MCF 10A (cell line): ENCODE measurements around the gene PSMD13. TPM values are rescaled to one million over a fixed set of nuclear protein-coding genes. Genes with fewer than 3 reads are reported as not detected.
"Not testable (repeated sequence)": the region's sequence is repeated elsewhere in the genome, so short reads cannot be mapped to it uniquely, and the experiment has no call there.

Source experiments
- BruUV-seq: library from RNA; stranded (reverse); fragments of 400-500 nt; replicated peaks from 2 replicates; lab custom pipeline; 2021; lab: Mats Ljungman, UMichigan
- CTCF ChIA-PET: fragments of 300-600 bp; sonication (Branson Sonifier 250); formaldehyde crosslinking; extraction: SDS; loops from one replicate; lab custom pipeline; 2021; ENCODE audit warnings: antibody characterized with exemption, inconsistent platforms; lab: Yijun Ruan, JAX
- POLR2A ChIA-PET: fragments of 300-600, 350-650 bp; sonication (Branson Sonifier 250); formaldehyde crosslinking; extraction: SDS; loops from one replicate; lab custom pipeline; 2020; ENCODE audit warnings: antibody characterized with exemption, inconsistent platforms; lab: Yijun Ruan, JAX
- DNase-seq: peaks from one replicate; pipeline ENCODE4 v3.0.0-alpha.2; 2018; ENCODE audit not compliant: unreplicated experiment
- H3K27ac Mint-ChIP-seq: one replicate; pipeline ENCODE4 v1.8.0; 2022; ENCODE audit warnings: mild to moderate bottlenecking, low read depth, mixed read lengths; ENCODE audit not compliant: unreplicated experiment
- H3K27me3 Mint-ChIP-seq: one replicate; pipeline ENCODE4 v1.8.0; 2022; ENCODE audit warnings: mixed read lengths; ENCODE audit not compliant: insufficient read depth, unreplicated experiment
- H3K36me3 Mint-ChIP-seq: one replicate; pipeline ENCODE4 v1.8.0; 2022; ENCODE audit warnings: mild to moderate bottlenecking, moderate library complexity, mixed read lengths; ENCODE audit not compliant: insufficient read depth, unreplicated experiment
- H3K4me1 Mint-ChIP-seq: one replicate; pipeline ENCODE4 v1.8.0; 2022; ENCODE audit warnings: mixed read lengths; ENCODE audit not compliant: insufficient read depth, unreplicated experiment
- H3K4me3 Mint-ChIP-seq: one replicate; pipeline ENCODE4 v1.8.0; 2022; ENCODE audit warnings: mild to moderate bottlenecking, moderate library complexity, mixed read lengths; ENCODE audit not compliant: unreplicated experiment
- H3K9me3 Mint-ChIP-seq: one replicate; pipeline ENCODE4 v1.8.0; 2022; ENCODE audit warnings: mixed read lengths; ENCODE audit not compliant: unreplicated experiment
- CTCF ChIP-seq: fragments of 200-600 bp; IDR thresholded peaks from one replicate; pipeline ENCODE4 v1.8.0; 2022; ENCODE audit warnings: antibody characterized with exemption, mild to moderate bottlenecking; ENCODE audit not compliant: unreplicated experiment
- intact Hi-C: fragments of 100-400 bp; cut with micrococcal nuclease; formaldehyde crosslinking; loops from 2 replicates; pipeline ENCODE4 v1.14.1; 2022
- total RNA-seq: library from RNA; stranded (reverse); gene quantifications from 2 replicates; pipeline ENCODE4 v1.2.3, GENCODE V29; 2022

Gene PSMD13
- total RNA-seq, 1 experiment from 2014 or later: 103 TPM

- no peak for TF ChIP-seq CTCF
- Mint-ChIP-seq H3K27me3 (no peaks in the 10 kb centered on the region), H3K36me3 (peaks cover 45% of the 10 kb centered on the region), H3K4me3 (peak overlapping the region; percentile 79), H3K4me1 (peaks cover 19% of the 10 kb centered on the region), H3K9me3 (no peaks in the 10 kb centered on the region), H3K27ac (no peak overlapping the region)
- no peak for DNase-seq
- ChIA-PET CTCF (interaction anchor here (0.7 to 1.4 kb wide), 3 partner anchors 16 to 213 kb away, joined by 3 to 4 read pairs (median 4); no protein-coding TSS in a partner anchor), POLR2A (interaction anchor here (0.6 to 6.5 kb wide), 10 partner anchors 9 to 120 kb away, joined by 3 to 136 read pairs (median 4); partner anchors contain the start of genes BET1L and RIC8A)
- BruUV-seq: no TSS peak
- intact Hi-C loops: no loop called here
Measured at GRCh38 chr11:235180-235579, 1.6 kb upstream of the PSMD13 start.

GRCh38 chr11:235609-235996, 1.2 kb upstream of the PSMD13 start:
- BruUV-seq: TSS peak; percentile 54
- CTCF ChIA-PET: interaction anchor here (1.0 to 4.1 kb wide), 3 partner anchors 14 to 213 kb away, joined by 3 to 28 read pairs (median 4); no protein-coding TSS in a partner anchor
- Mint-ChIP-seq H3K27ac (no peak overlapping the region), H3K9me3 (no peaks in the 10 kb centered on the region), H3K36me3 (peaks cover 46% of the 10 kb centered on the region), H3K4me3 (peak overlapping the region; percentile 79), H3K4me1 (peaks cover 19% of the 10 kb centered on the region), H3K27me3 (no peaks in the 10 kb centered on the region)
- POLR2A ChIA-PET: interaction anchor here (0.8 to 6.5 kb wide), 7 partner anchors 19 to 126 kb away, joined by 3 to 136 read pairs (median 4); partner anchors contain the start of genes BET1L and RIC8A
- intact Hi-C loops: no loop called here
- no peak for DNase-seq
- no peak for TF ChIP-seq CTCF

- no peak for TF ChIP-seq CTCF
- peak; percentile 85 for DNase-seq
- Mint-ChIP-seq H3K4me3 (peak within 1 kb of the TSS; percentile 79), H3K27ac (peak within 1 kb of the TSS; percentile 96), H3K27me3 (no peaks in the 10 kb centered on the region), H3K4me1 (peaks cover 19% of the 10 kb centered on the region), H3K36me3 (peaks cover 49% of the 10 kb centered on the region), H3K9me3 (no peaks in the 10 kb centered on the region)
- intact Hi-C loops: loop anchor here (2.0 kb wide), 1 partner anchor 27 kb away; no protein-coding TSS in a partner anchor
- ChIA-PET CTCF (interaction anchor here (1.0 to 4.1 kb wide), 4 partner anchors 14 to 213 kb away, joined by 3 to 28 read pairs (median 4); partner anchors contain the start of genes BET1L and RIC8A), POLR2A (interaction anchor here (0.8 to 6.5 kb wide), 21 partner anchors 8 to 279 kb away, joined by 3 to 136 read pairs (median 4); partner anchors contain the start of genes BET1L, IFITM2 and RIC8A)
- BruUV-seq: no TSS peak
Measured at GRCh38 chr11:235997-236773, 591 bp upstream of the PSMD13 start, which contains the start of gene SIRT3. SIRT3 (minus strand) TSS chr11:236342; CDS start chr11:236328, 14 bp downstream.

- intact Hi-C loops, DNase-seq, BruUV-seq, H3K27me3 Mint-ChIP-seq, H3K27ac Mint-ChIP-seq, H3K9me3 Mint-ChIP-seq: not testable (repeated sequence)
- ChIA-PET CTCF (interaction anchor here (1.3 to 4.1 kb wide), 3 partner anchors 12 to 126 kb away, joined by 4 to 28 read pairs (median 5); no protein-coding TSS in a partner anchor), POLR2A (interaction anchor here (0.8 to 6.5 kb wide), 11 partner anchors 8 to 296 kb away, joined by 3 to 136 read pairs (median 9); partner anchors contain the start of genes BET1L, PKP3 and RIC8A)
- H3K4me1 Mint-ChIP-seq: peaks cover 18% of the 10 kb centered on the region
- H3K36me3 Mint-ChIP-seq: peaks cover 59% of the 10 kb centered on the region
- H3K4me3 Mint-ChIP-seq: peak overlapping the region; percentile 79
Measured at GRCh38 chr11:238346-238745, 1.6 kb downstream of the PSMD13 start.
